GM18867 (cell line): ENCODE measurements around the gene MKRN3.

Source experiments
- ATAC-seq: cut with Tn5 transposase; IDR thresholded peaks from one replicate; pipeline ENCODE4 v1.9.1; 2021; ENCODE audit warnings: mild to moderate bottlenecking, moderate library complexity; ENCODE audit not compliant: unreplicated experiment

MKRN3 gene

GRCh38 chr15:23565395-23566070, at the start of gene MKRN3:
TSS of gene MKRN3 (plus strand) at chr15:23565674. CDS start at chr15:23565783, 109 bp downstream.
- ATAC-seq, result no peak

- ATAC-seq, result no peak
Observed at GRCh38 chr15:23516866-23517265, 48.6 kb upstream of the MKRN3 start.

GRCh38 chr15:23518104-23518503, 47.4 kb upstream of the MKRN3 start:
- ATAC-seq, result no peak

- ATAC-seq, result no peak
Observed at GRCh38 chr15:23524816-23525215, 40.7 kb upstream of the MKRN3 start.

GRCh38 chr15:23529891-23530290, 35.6 kb upstream of the MKRN3 start:
- no peak for ATAC-seq

- ATAC-seq, result no peak
Observed at GRCh38 chr15:23532024-23532423, 33.5 kb upstream of the MKRN3 start.

GRCh38 chr15:23536659-23537058, 28.8 kb upstream of the MKRN3 start:
- ATAC-seq, result no peak

GRCh38 chr15:23538648-23539047, 26.8 kb upstream of the MKRN3 start:
- no peak for ATAC-seq

GRCh38 chr15:23539892-23540291, 25.6 kb upstream of the MKRN3 start:
- ATAC-seq, result no peak

GRCh38 chr15:23546158-23546557, 19.3 kb upstream of the MKRN3 start:
- no peak for ATAC-seq

- no peak for ATAC-seq
Observed at GRCh38 chr15:23548071-23548470, 17.4 kb upstream of the MKRN3 start.

GRCh38 chr15:23561914-23562313, 3.6 kb upstream of the MKRN3 start:
- ATAC-seq, result no peak

- no peak for ATAC-seq
Observed at GRCh38 chr15:23564821-23565394, 566 bp upstream of the MKRN3 start.

- ATAC-seq, result no peak
Observed at GRCh38 chr15:23566071-23566554, 639 bp downstream of the MKRN3 start.

- ATAC-seq, result no peak
Observed at GRCh38 chr15:23566651-23567050, 1.2 kb downstream of the MKRN3 start.

GRCh38 chr15:23567921-23568320, 2.4 kb downstream of the MKRN3 start:
- ATAC-seq, result no peak

GRCh38 chr15:23569151-23569925, 3.9 kb downstream of the MKRN3 start:
- ATAC-seq, result no peak

GRCh38 chr15:23570486-23570885, 5.0 kb downstream of the MKRN3 start:
- no peak for ATAC-seq

GRCh38 chr15:23572844-23573243, 7.4 kb downstream of the MKRN3 start:
- no peak for ATAC-seq

GRCh38 chr15:23574742-23575141, 9.3 kb downstream of the MKRN3 start:
- no peak for ATAC-seq

- ATAC-seq, result no peak
Observed at GRCh38 chr15:23576061-23576460, 10.6 kb downstream of the MKRN3 start.
